Endothelial cell of umbilical vein (primary cell): Measurements from ENCODE around the gene NT5C. TPM values are rescaled to one million over a fixed set of nuclear protein-coding genes. Genes with fewer than 3 reads are reported as not detected.

Source experiments
- BruUV-seq: library from RNA; stranded (reverse); fragments of 400-500 nt; replicated peaks from 2 replicates; lab custom pipeline; 2021; lab: Mats Ljungman, UMichigan
- CTCF ChIA-PET: fragments of 300-600, 350-600 bp; sonication (Branson Sonifier 250); formaldehyde crosslinking; loops from one replicate; lab custom pipeline; 2021; ENCODE audit warnings: antibody characterized with exemption, inconsistent platforms; lab: Charles Lee
- POLR2A ChIA-PET: fragments of 300-600, 350-600 bp; sonication (Branson Sonifier 250); formaldehyde crosslinking; loops from one replicate; lab custom pipeline; 2021; ENCODE audit warnings: antibody characterized with exemption, inconsistent platforms; lab: Charles Lee
- DNase-seq: peaks from one replicate; pipeline ENCODE4 v3.0.0-alpha.2; 2011; ENCODE audit warnings: low read depth, low spot score
- FAIRE-seq: peaks from 2 replicates; lab custom pipeline; 2011; peaks lifted over from hg19 to GRCh38; lab: Jason Lieb, UNC
- H2AFZ ChIP-seq: 2 replicates; pipeline ENCODE4 v1.6.0; 2012; ENCODE audit warnings: low read depth, low read length, control low read depth, inconsistent platforms
- H3K27ac ChIP-seq: 2 replicates; pipeline ENCODE4 v1.5.1; 2011; ENCODE audit warnings: low read depth, mild to moderate bottlenecking, control low read depth, low read length, moderate library complexity; ENCODE audit not compliant: insufficient read depth
- H3K27me3 ChIP-seq, 2 experiments: 2 replicates each; pipeline versions ENCODE4 v1.6.0 to v1.6.1; 2011; ENCODE audit warnings: low read length in 2 of 2, mixed read lengths in 1 of 2; ENCODE audit not compliant: control insufficient read depth in 2 of 2, insufficient read depth in 2 of 2
- H3K36me3 ChIP-seq, 2 experiments: 2 replicates in 1 of 2; 3 replicates in 1 of 2; pipeline ENCODE4 v1.5.1; 2011; ENCODE audit warnings: low read length in 2 of 2, mild to moderate bottlenecking in 1 of 2, moderate library complexity in 1 of 2; ENCODE audit not compliant: control insufficient read depth in 2 of 2, insufficient read depth in 2 of 2; ENCODE audit errors: extremely low read depth in 1 of 2
- H3K4me1 ChIP-seq: 3 replicates; pipeline ENCODE4 v1.5.1; 2011; ENCODE audit warnings: mild to moderate bottlenecking, low read length; ENCODE audit not compliant: control insufficient read depth, insufficient read depth; ENCODE audit errors: extremely low read depth
- H3K4me2 ChIP-seq: 2 replicates; pipeline ENCODE4 v1.6.1; 2011; ENCODE audit warnings: low read length, control low read depth, mixed read lengths; ENCODE audit not compliant: insufficient read depth
- H3K4me3 ChIP-seq, 3 experiments: fragments of 200-600 bp in 1 of 3; sonication (generic), shearing (Covaris generic) in 1 of 3; replicated peaks in 1 of 3; 2 replicates each; pipeline ENCODE4 v1.5.1; 2011 to 2016; ENCODE audit warnings: control low read depth in 3 of 3, low read length in 3 of 3, mild to moderate bottlenecking in 2 of 3, inconsistent platforms in 1 of 3, low read depth in 1 of 3, moderate library complexity in 1 of 3; ENCODE audit not compliant: insufficient read depth in 1 of 3
- H3K79me2 ChIP-seq: 2 replicates; pipeline ENCODE4 v1.6.0; 2012; ENCODE audit warnings: low read length, inconsistent platforms; ENCODE audit not compliant: control insufficient read depth, insufficient read depth
- H3K9ac ChIP-seq: replicated peaks from 2 replicates; pipeline ENCODE3; 2011; ENCODE audit warnings: low read length, control low read depth; ENCODE audit not compliant: insufficient read depth; ENCODE audit errors: extremely low read depth
- H3K9me1 ChIP-seq: replicated peaks from 3 replicates; pipeline ENCODE4 v1.6.0; 2011; ENCODE audit warnings: mild to moderate bottlenecking, low read length; ENCODE audit not compliant: control insufficient read depth, insufficient read depth; ENCODE audit errors: extremely low read depth
- H3K9me3 ChIP-seq: replicated peaks from 2 replicates; pipeline ENCODE4 v1.5.1; 2012; ENCODE audit warnings: low read length, inconsistent platforms; ENCODE audit not compliant: control insufficient read depth, insufficient read depth
- H4K20me1 ChIP-seq: replicated peaks from 2 replicates; pipeline ENCODE3; 2011; ENCODE audit warnings: mild to moderate bottlenecking, low read length; ENCODE audit not compliant: control insufficient read depth, insufficient read depth; ENCODE audit errors: extremely low read depth
- CTCF ChIP-seq, 2 donors: IDR thresholded peaks; 1 replicate in 1 of 2; 2 replicates in 1 of 2; pipeline ENCODE4 v1.5.1; 2011; ENCODE audit warnings: low read length in 2 of 2, mild to moderate bottlenecking in 2 of 2, moderate library complexity in 2 of 2, control low read depth in 1 of 2, inconsistent platforms in 1 of 2, low read depth in 1 of 2; ENCODE audit not compliant: insufficient read depth in 1 of 2; ENCODE audit errors: extremely low read depth in 1 of 2
- JUN ChIP-seq: IDR thresholded peaks from 2 replicates; pipeline ENCODE4 v1.6.1; 2011; ENCODE audit warnings: borderline replicate concordance, low read depth; ENCODE audit not compliant: insufficient read length, insufficient read depth
- MAX ChIP-seq: IDR thresholded peaks from 2 replicates; pipeline ENCODE4 v1.6.1; 2011; ENCODE audit not compliant: insufficient read depth, insufficient read length
- MYC ChIP-seq: IDR thresholded peaks from one replicate; pipeline ENCODE4 v1.6.1; 2011; ENCODE audit warnings: mild to moderate bottlenecking, low read depth, low read length
- POLR2A ChIP-seq: IDR thresholded peaks from 2 replicates; pipeline ENCODE4 v1.6.1; 2012; ENCODE audit warnings: low read depth, mild to moderate bottlenecking, control low read depth, low read length
- POLR2AphosphoS5 ChIP-seq: IDR thresholded peaks from 2 replicates; pipeline ENCODE4 v1.6.1; 2012; ENCODE audit warnings: low read depth, mild to moderate bottlenecking, control low read depth, low read length, moderate library complexity; ENCODE audit not compliant: insufficient read depth
- dilution Hi-C: fragments of 300-500 bp; cut with MboI; formaldehyde crosslinking; loops from one replicate; pipeline ENCODE4 v1.15.0; 2019; ENCODE audit warnings: low sequenced_read_pairs; ENCODE audit not compliant: extremely low pct_ligation_motif_present
- intact Hi-C: fragments of 100-400 bp; cut with micrococcal nuclease; formaldehyde crosslinking; loops from one replicate; pipeline ENCODE4 v1.10.0; 2022
- polyA plus RNA-seq, 4 experiments: library from polyadenylated mRNA; depleted of rRNA in 3 of 4; stranded (reverse) in 3 of 4; unstranded in 1 of 4; fragments of >200 nt; gene quantifications; 2 replicates each; pipeline versions ENCODE4 v1.2.1 to v1.2.3, GENCODE V29; 2011 to 2012; ENCODE audit warnings: missing spikeins in 1 of 4
- total RNA-seq: library from RNA; stranded (reverse); gene quantifications from 2 replicates; pipeline ENCODE4 v1.2.3, GENCODE V29; 2021

NT5C gene
- total and polyA plus RNA-seq, 2 donors (not counting 3 experiments of a cell fraction or from before 2014, with no cell fraction given) = 29.1 to 39.2 TPM

GRCh38 chr17:75154195-75155106 lies 22.9 kb upstream of the NT5C start, which contains the start of gene JPT1:
Gene JPT1 (minus strand): TSS chr17:75154512. CDS start chr17:75154397, 115 bp downstream.
- peak within 1 kb of the TSS; percentile 75 for H3K9ac ChIP-seq
- peak within 1 kb of the TSS; percentile 60 for H3K27ac ChIP-seq
- no peaks in the 10 kb centered on the region for H3K9me3 ChIP-seq
- peak within 1 kb of the TSS; percentile 77 for H3K4me2 ChIP-seq
- dilution Hi-C loops (no loop called here), intact Hi-C loops (loop anchor here (1.0 kb wide), 4 partner anchors 23 to 51 kb away; partner anchors contain the start of genes NT5C and NUP85)
- H2AFZ ChIP-seq = peak within 1 kb of the TSS; percentile 87
- no peaks in the 10 kb centered on the region for H3K36me3 ChIP-seq
- no peak for TF ChIP-seq JUN
- TF ChIP-seq POLR2AphosphoS5 = peak; percentile 100
- no peak for TF ChIP-seq MAX
- peak; percentile 100 for TF ChIP-seq POLR2A
- TF ChIP-seq CTCF (IDR thresholded peaks at IDR 0.05; ENCODE audit: extremely low read depth in 1 of 2, insufficient read depth in 1 of 2, low read depth in 1 of 2, low read length in 2 of 2) = no peak
- peak; percentile 46 for TF ChIP-seq MYC
- no peaks in the 10 kb centered on the region for H3K9me1 ChIP-seq
- peaks cover 27% of the 10 kb centered on the region for H3K4me1 ChIP-seq
- no TSS peak for BruUV-seq
- H3K27me3 ChIP-seq = no peaks in the 10 kb centered on the region
- DNase-seq (peak; percentile 99), FAIRE-seq (peak; percentile 95)
- H3K79me2 ChIP-seq = peaks cover 48% of the 10 kb centered on the region
- H4K20me1 ChIP-seq = no peaks in the 10 kb centered on the region
- POLR2A ChIA-PET = interaction anchor here (0.6 to 1.5 kb wide), 6 partner anchors 12 to 258 kb away, joined by 3 to 5 read pairs (median 4); no protein-coding TSS in a partner anchor
- peak within 1 kb of the TSS; percentile 57 to 83 (median 62) for H3K4me3 ChIP-seq
- CTCF ChIA-PET = interaction anchor here (0.8 to 3.1 kb wide), 3 partner anchors 23 to 47 kb away, joined by 3 to 8 read pairs (median 3); partner anchors contain the start of gene NT5C
